Stomach (tissue), 9 donors: ENCODE results near the gene C11orf91. TPM values are rescaled to one million over a fixed set of nuclear protein-coding genes. Genes with fewer than 3 reads are reported as not detected.

Experiments used
- DNase-seq, 2 donors: peaks; one replicate each; pipeline versions ENCODE4 v3.0.0 to v3.0.0-alpha.2; 2013 to 2019
- H3K27ac ChIP-seq, 5 donors: fragments of 200-600 bp in 4 of 5; sonication (generic) in 4 of 5; one replicate each; pipeline ENCODE4 v1.5.1; 2013 to 2019; ENCODE audit warnings: mild to moderate bottlenecking in 1 of 5, moderate library complexity in 1 of 5
- H3K27me3 ChIP-seq, 3 donors: fragments of 200-600 bp; sonication (generic); one replicate each; pipeline ENCODE4 v1.5.1; 2017 to 2019; ENCODE audit warnings: mixed run types in 1 of 3
- H3K36me3 ChIP-seq, 4 donors: fragments of 200-600 bp; sonication (generic); 1 replicate in 3 of 4; 2 replicates in 1 of 4; pipeline ENCODE4 v1.5.1; 2016 to 2019
- H3K4me1 ChIP-seq, 4 donors: fragments of 200-600 bp; sonication (generic); one replicate each; pipeline ENCODE4 v1.5.1; 2016 to 2019
- H3K4me3 ChIP-seq, 4 donors: fragments of 200-600 bp; sonication (generic) in 3 of 4; one replicate each; pipeline ENCODE4 v1.5.1; 2016 to 2019; ENCODE audit warnings: mild to moderate bottlenecking in 1 of 4
- H3K9me3 ChIP-seq, 4 donors: fragments of 200-600 bp; sonication (generic); one replicate each; pipeline ENCODE4 v1.5.1; 2016 to 2019
- CTCF ChIP-seq, 7 experiments: fragments of 450-650 bp in 4 of 7; fragments of 200-600 bp in 3 of 7; sonication (generic) in 3 of 7; IDR thresholded peaks; one replicate each; pipeline ENCODE4 v1.5.1; 2016 to 2019; ENCODE audit warnings: antibody characterized with exemption in 7 of 7, control low read depth in 2 of 7, mild to moderate bottlenecking in 1 of 7
- EP300 ChIP-seq: sonication (generic); formaldehyde crosslinking; IDR thresholded peaks from one replicate; pipeline ENCODE4 v1.6.1; 2017; ENCODE audit warnings: antibody characterized with exemption
- POLR2A ChIP-seq, 4 donors: fragments of 450-650 bp; IDR thresholded peaks; one replicate each; pipeline ENCODE4 v1.6.1; 2016; ENCODE audit warnings: antibody characterized with exemption in 4 of 4, control low read depth in 2 of 4, mild to moderate bottlenecking in 1 of 4, moderate library complexity in 1 of 4
- POLR2AphosphoS5 ChIP-seq, 3 donors: sonication (generic); formaldehyde crosslinking; IDR thresholded peaks; one replicate each; pipeline ENCODE4 v1.6.1; 2016; ENCODE audit warnings: antibody characterized with exemption in 3 of 3
- WGBS, 5 donors: extraction: QIAGEN DNeasy Blood & Tissue Kit in 3 of 5; methylation state at CpG; one replicate each; pipeline versions ENCODE4 v1.1.5 to v1.1.7; 2013 to 2018; 5-methylcytosine and 5-hydroxymethylcytosine counted together
- intact Hi-C: fragments of 100-400 bp; cut with DNase I; formaldehyde crosslinking; loops from one replicate; pipeline ENCODE4 v1.15.1; 2023; ENCODE audit warnings: low total_unique reads
- polyA plus RNA-seq, 3 donors: library from polyadenylated mRNA; stranded (reverse); fragments of 200-250 nt; gene quantifications; one replicate each; pipeline ENCODE4 v1.2.3, GENCODE V29; 2013
- total RNA-seq, 5 donors: library from RNA; depleted of rRNA; stranded (reverse); fragments of >200 nt; gene quantifications; one replicate each; pipeline versions ENCODE4 v1.1.0 to v1.2.3, GENCODE V29; 2014 to 2016
- donor health status: healthy with polysubstance abuse.
- donor health status: Bipolar disorder and iron deficiency.
- donor health status: healthy.

Gene C11orf91
- total and polyA plus RNA-seq, 8 donors = not detected

- no peak for TF ChIP-seq EP300
- Histone ChIP-seq H3K4me3 (peak overlapping the region in 1 of 4 donors; percentile 62), H3K4me1 (peaks cover 44 to 97% (median 66%) of the 10 kb centered on the region in 4 donors), H3K27ac (peak overlapping the region; percentile 20 to 90 (median 87)), H3K27me3 (no peaks in the 10 kb centered on the region), H3K36me3 (peaks cover 0 to 1% (median under 1%) of the 10 kb centered on the region in 4 donors), H3K9me3 (no peaks in the 10 kb centered on the region)
- intact Hi-C loops = no loop called here
- 74 to 80% (median 74%) methylated on average over 12 of the region's 12 CpGs for WGBS, 5 donors
- DNase-seq = peak in 1 of 2 donors; percentile 35
Observed at GRCh38 chr11:33699515-33700062, 1.0 kb downstream of the C11orf91 start.

GRCh38 chr11:33698921-33699320 lies 1.7 kb downstream of the C11orf91 start:
- intact Hi-C loops = no loop called here

GRCh38 chr11:33697997-33698396 lies 2.6 kb downstream of the C11orf91 start:
- 32 to 66% (median 47%) methylated on average over 3 of the region's 3 CpGs for WGBS, 5 donors
- H3K4me3 ChIP-seq = no peak overlapping the region
- TF ChIP-seq EP300 = no peak
- no peak for TF ChIP-seq CTCF (IDR thresholded peaks at IDR 0.05)
- no peak for TF ChIP-seq POLR2A (IDR thresholded peaks at IDR 0.05)
- TF ChIP-seq POLR2AphosphoS5 (IDR thresholded peaks at IDR 0.05) = no peak
- H3K27ac ChIP-seq = peak overlapping the region; percentile 52 to 88 (median 79)
- no peaks in the 10 kb centered on the region for H3K27me3 ChIP-seq
- H3K9me3 ChIP-seq = no peaks in the 10 kb centered on the region
- H3K36me3 ChIP-seq = no peaks in the 10 kb centered on the region
- intact Hi-C loops = no loop called here
- DNase-seq = no peak
- H3K4me1 ChIP-seq = peaks cover 49 to 97% (median 70%) of the 10 kb centered on the region in 4 donors

More at GRCh38 chr11:33698921-33699320, 1.7 kb downstream of the C11orf91 start:
- WGBS, 5 donors = 60 to 79% (median 64%) methylated on average over 5 of the region's 5 CpGs
- no peaks in the 10 kb centered on the region for H3K36me3 ChIP-seq
- no peaks in the 10 kb centered on the region for H3K9me3 ChIP-seq
- H3K4me3 ChIP-seq = no peak overlapping the region
- no peaks in the 10 kb centered on the region for H3K27me3 ChIP-seq
- peaks cover 44 to 97% (median 68%) of the 10 kb centered on the region in 4 donors for H3K4me1 ChIP-seq
- no peak for DNase-seq
- no peak for TF ChIP-seq POLR2A (IDR thresholded peaks at IDR 0.05)
- no peak for TF ChIP-seq POLR2AphosphoS5 (IDR thresholded peaks at IDR 0.05)
- TF ChIP-seq CTCF (IDR thresholded peaks at IDR 0.05) = no peak
- no peak for TF ChIP-seq EP300
- peak overlapping the region; percentile 7 to 88 (median 85) for H3K27ac ChIP-seq

- DNase-seq = no peak
- 59 to 71% (median 69%) methylated on average over 6 of the region's 6 CpGs for WGBS, 5 donors
- intact Hi-C loops = no loop called here
- H3K36me3 ChIP-seq = no peaks in the 10 kb centered on the region
- H3K4me1 ChIP-seq = peaks cover 55 to 97% (median 71%) of the 10 kb centered on the region in 4 donors
- TF ChIP-seq POLR2AphosphoS5 (IDR thresholded peaks at IDR 0.05) (no peak), POLR2A (IDR thresholded peaks at IDR 0.05) (no peak), EP300 (no peak), CTCF (IDR thresholded peaks at IDR 0.05) (no peak)
- peak overlapping the region; percentile 55 to 88 (median 70) for H3K27ac ChIP-seq
- H3K9me3 ChIP-seq = no peaks in the 10 kb centered on the region
- H3K4me3 ChIP-seq = no peak overlapping the region
- H3K27me3 ChIP-seq = no peaks in the 10 kb centered on the region
Observed at GRCh38 chr11:33696931-33697638, 3.5 kb downstream of the C11orf91 start.
